Measurements from ENCODE around the gene RNU7-1. TPM values are rescaled to one million over a fixed set of nuclear protein-coding genes. Genes with fewer than 3 reads are reported as not detected.

Gene RNU7-1
- polyA plus RNA-seq, 2 of the 4 experiments (the other 2 are of a cell fraction), result not detected

DNA sequence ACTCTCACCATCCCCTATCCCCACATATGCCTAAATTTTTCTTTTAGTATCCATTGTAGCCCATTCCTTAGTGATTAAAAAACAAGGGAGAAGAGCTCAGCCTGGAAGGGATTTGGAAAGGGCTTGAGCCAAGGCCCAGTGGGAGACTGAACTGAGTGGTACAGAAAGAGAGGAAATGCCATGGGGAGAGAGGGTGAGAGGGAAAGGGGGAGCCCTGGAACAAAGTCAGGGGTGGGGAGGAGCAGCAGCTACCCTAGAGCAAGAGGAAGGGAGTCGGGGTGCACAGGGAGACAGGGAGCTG, 18.4 kb upstream of the RNU7-1 start:
- TF ChIP-seq, protein P1, sequence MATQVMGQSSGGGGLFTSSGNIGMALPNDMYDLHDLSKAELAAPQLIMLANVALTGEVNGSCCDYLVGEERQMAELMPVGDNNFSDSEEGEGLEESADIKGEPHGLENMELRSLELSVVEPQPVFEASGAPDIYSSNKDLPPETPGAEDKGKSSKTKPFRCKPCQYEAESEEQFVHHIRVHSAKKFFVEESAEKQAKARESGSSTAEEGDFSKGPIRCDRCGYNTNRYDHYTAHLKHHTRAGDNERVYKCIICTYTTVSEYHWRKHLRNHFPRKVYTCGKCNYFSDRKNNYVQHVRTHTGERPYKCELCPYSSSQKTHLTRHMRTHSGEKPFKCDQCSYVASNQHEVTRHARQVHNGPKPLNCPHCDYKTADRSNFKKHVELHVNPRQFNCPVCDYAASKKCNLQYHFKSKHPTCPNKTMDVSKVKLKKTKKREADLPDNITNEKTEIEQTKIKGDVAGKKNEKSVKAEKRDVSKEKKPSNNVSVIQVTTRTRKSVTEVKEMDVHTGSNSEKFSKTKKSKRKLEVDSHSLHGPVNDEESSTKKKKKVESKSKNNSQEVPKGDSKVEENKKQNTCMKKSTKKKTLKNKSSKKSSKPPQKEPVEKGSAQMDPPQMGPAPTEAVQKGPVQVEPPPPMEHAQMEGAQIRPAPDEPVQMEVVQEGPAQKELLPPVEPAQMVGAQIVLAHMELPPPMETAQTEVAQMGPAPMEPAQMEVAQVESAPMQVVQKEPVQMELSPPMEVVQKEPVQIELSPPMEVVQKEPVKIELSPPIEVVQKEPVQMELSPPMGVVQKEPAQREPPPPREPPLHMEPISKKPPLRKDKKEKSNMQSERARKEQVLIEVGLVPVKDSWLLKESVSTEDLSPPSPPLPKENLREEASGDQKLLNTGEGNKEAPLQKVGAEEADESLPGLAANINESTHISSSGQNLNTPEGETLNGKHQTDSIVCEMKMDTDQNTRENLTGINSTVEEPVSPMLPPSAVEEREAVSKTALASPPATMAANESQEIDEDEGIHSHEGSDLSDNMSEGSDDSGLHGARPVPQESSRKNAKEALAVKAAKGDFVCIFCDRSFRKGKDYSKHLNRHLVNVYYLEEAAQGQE (IDR thresholded peaks at IDR 0.05), result no peak
- TF ChIP-seq TP53 (CRISPR knock-in tag; IDR thresholded peaks at IDR 0.05) (0 out of 2 replicates have a peak, but pooled peaks have one; percentile 31), JUNB (IDR thresholded peaks at IDR 0.05) (no peak), TFCP2L1 (CRISPR knock-in tag; IDR thresholded peaks at IDR 0.05) (no peak)
- H3K4me1 ChIP-seq, result peaks cover 39% of the 10 kb centered on the region
- peak overlapping the region; percentile 82 for H3K4me2 ChIP-seq
- no peak; a peak in 2 of 6 replicates for ATAC-seq
- 7% methylated on average over 1 of the region's 1 CpG for WGBS (ENCODE audit: missing lambda C conversion rate)
- CTCF ChIA-PET, result interaction anchor here (0.9 to 18.2 kb wide), 16 partner anchors 11 to 184 kb away, joined by 3 to 370 read pairs (median 10); partner anchors contain the start of genes C12orf57, C1RL, ENO2 and LRRC23
- H3K9me3 ChIP-seq, result no peaks in the 10 kb centered on the region
- no peak for FAIRE-seq
- POLR2A ChIA-PET, result interaction anchor here (0.5 to 4.1 kb wide), 12 partner anchors 11 to 58 kb away, joined by 3 to 44 read pairs (median 10); partner anchors contain the start of genes C12orf57, RNU7-1, SPSB2 and TPI1
- no peak for DNase-seq (ENCODE audit: low read depth in 1 of 2, low spot score in 1 of 2)
- H3K27ac ChIP-seq, result peak overlapping the region; percentile 99 to 100
- H3K4me3 ChIP-seq, result no peak overlapping the region

DNA sequence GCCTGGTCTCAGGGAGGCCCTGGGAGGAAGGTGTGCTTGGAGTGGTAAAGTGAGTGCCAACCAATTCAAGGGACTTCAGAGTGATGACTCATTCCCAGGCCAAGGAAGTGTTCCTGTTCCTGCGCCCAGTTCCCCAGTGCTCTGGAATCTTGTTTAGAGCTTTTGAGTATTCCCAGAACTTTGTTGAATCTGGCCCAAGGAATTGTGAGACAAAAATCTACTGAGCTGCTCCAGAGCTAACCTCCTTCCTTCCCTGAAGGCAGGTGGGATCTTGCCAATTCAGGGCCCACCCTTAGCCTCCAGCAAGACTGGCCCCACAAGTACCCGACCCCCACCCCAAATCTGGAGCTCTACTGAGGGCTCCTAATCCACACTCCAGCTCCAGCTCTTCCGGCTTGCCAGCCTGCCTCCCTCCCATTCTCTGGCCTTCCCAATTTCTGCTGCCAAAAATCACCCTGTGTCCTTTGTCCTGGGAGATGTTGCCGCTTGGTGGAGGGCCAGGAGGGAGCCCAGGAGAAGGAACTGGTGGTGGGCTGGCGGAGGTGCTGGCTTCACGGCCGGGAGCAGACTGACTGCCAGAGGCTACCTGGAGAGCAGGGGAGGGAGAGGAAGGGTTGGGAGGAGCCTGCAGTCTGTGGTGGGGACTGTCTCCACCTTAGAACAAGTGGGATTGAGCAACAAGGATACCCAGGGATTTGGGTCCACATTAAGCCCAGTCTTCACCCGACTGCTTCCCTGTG, 17.9 kb upstream of the RNU7-1 start:
- peak overlapping the region; percentile 99 to 100 for H3K27ac ChIP-seq
- peaks cover 42% of the 10 kb centered on the region for H3K4me1 ChIP-seq
- 1% methylated on average over 8 of the region's 8 CpGs for WGBS (ENCODE audit: missing lambda C conversion rate)
- H3K4me3 ChIP-seq, result peak overlapping the region; percentile 31
- POLR2A ChIA-PET, result interaction anchor here (0.5 to 4.1 kb wide), 12 partner anchors 11 to 58 kb away, joined by 3 to 44 read pairs (median 10); partner anchors contain the start of genes C12orf57, RNU7-1, SPSB2 and TPI1
- DNase-seq (ENCODE audit: low read depth in 1 of 2, low spot score in 1 of 2) (peak; percentile 90 to 91), ATAC-seq (peak; percentile 67 to 78), FAIRE-seq (peak; percentile 84)
- H3K4me2 ChIP-seq, result peak overlapping the region; percentile 82
- H3K9me3 ChIP-seq, result no peaks in the 10 kb centered on the region
- TF ChIP-seq, protein P2, sequence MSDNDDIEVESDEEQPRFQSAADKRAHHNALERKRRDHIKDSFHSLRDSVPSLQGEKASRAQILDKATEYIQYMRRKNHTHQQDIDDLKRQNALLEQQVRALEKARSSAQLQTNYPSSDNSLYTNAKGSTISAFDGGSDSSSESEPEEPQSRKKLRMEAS (IDR thresholded peaks at IDR 0.05), result 0 out of 2 replicates have a peak, but pooled peaks have one; percentile 29
- peak; percentile 31 for TF ChIP-seq JUNB (IDR thresholded peaks at IDR 0.05)
- TF ChIP-seq NPAS2 (CRISPR knock-in tag; IDR thresholded peaks at IDR 0.05; ENCODE audit: borderline replicate concordance), result no peak
- TF ChIP-seq CEBPB (IDR thresholded peaks at IDR 0.05), result peak; percentile 50 to 78
- peak; percentile 62 for TF ChIP-seq FOSL2 (IDR thresholded peaks at IDR 0.05)
- TF ChIP-seq FOSL2 (CRISPR knock-in tag; IDR thresholded peaks at IDR 0.05), result peak; percentile 96
- no peak for TF ChIP-seq CHD2 (IDR thresholded peaks at IDR 0.05; ENCODE audit: low read length, partially characterized antibody)
- peak; percentile 27 for TF ChIP-seq POLR2A (IDR thresholded peaks at IDR 0.05; ENCODE audit: low read length)
- TF ChIP-seq, protein P3, sequence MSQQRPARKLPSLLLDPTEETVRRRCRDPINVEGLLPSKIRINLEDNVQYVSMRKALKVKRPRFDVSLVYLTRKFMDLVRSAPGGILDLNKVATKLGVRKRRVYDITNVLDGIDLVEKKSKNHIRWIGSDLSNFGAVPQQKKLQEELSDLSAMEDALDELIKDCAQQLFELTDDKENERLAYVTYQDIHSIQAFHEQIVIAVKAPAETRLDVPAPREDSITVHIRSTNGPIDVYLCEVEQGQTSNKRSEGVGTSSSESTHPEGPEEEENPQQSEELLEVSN (IDR thresholded peaks at IDR 0.05; ENCODE audit: borderline replicate concordance, low read depth), result 0 out of 2 replicates have a peak, but pooled peaks have one; percentile 17
- TF ChIP-seq JUN (IDR thresholded peaks at IDR 0.05), result peak; percentile 40 to 78; a peak in 4 of 5 replicates
- CTCF ChIA-PET, result interaction anchor here (0.9 to 18.2 kb wide), 14 partner anchors 12 to 183 kb away, joined by 3 to 370 read pairs (median 17); partner anchors contain the start of genes C12orf57, C1RL, ENO2 and LRRC23

DNA sequence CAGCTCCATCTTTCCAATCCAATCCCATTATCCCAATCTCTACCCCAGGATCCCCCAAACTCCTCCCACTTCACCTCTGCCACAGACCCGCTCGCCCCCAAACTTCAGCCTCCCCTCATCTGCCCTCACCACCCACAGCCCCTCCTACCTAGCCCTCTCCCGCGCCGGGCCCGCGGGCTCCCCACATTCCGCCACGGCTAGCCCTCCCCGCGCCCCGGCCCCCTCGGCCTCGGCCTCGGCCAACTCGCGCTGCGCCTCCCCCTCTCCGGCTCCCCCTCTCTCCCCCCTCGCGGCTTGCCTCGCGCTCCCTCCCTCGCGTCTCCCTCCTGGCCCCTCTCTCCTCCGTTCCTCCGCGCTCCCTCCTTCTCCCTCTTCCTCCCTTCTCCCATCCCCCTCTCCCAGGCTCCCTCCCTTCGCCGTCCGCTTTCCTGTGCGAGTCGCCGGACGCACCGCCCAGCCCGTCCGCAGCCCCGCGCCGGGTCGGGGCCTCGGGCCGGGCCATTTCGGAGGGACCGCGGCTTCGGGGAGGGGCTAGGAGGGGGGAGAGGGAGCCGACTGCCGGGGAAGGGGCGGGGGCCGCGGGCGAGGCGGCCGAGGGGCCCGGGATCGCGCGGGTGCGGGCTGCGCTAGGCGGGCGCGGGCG, 16.1 kb upstream of the RNU7-1 start, which contains the start of gene ATN1:
ATN1 (plus strand) TSS at position 581 of the 643 bp plus-strand sequence. CDS start 6,043 bp downstream, outside the sequence.
- TF ChIP-seq JUNB (IDR thresholded peaks at IDR 0.05), result no peak
- TF ChIP-seq HEYL (CRISPR knock-in tag; IDR thresholded peaks at IDR 0.05), result no peak
- TF ChIP-seq POLR2A (IDR thresholded peaks at IDR 0.05; ENCODE audit: low read length), result peak; percentile 67
- TF ChIP-seq, protein P2 (IDR thresholded peaks at IDR 0.05), result peak; percentile 54
- no peak for TF ChIP-seq MAFK (IDR thresholded peaks at IDR 0.05; ENCODE audit: partially characterized antibody)
- peak in 1 of 2 experiments; percentile 39; a peak in 1 of 5 replicates for TF ChIP-seq JUN (IDR thresholded peaks at IDR 0.05)
- peak; percentile 48; the same call in 1 of the 2 replicates for TF ChIP-seq PHF8 (IDR thresholded peaks at IDR 0.05; ENCODE audit: borderline replicate concordance, low read depth)
- TF ChIP-seq, protein P3 (IDR thresholded peaks at IDR 0.05; ENCODE audit: borderline replicate concordance, low read depth), result peak; percentile 33; the same call in 1 of the 2 replicates
- no peaks in the 10 kb centered on the region for H3K9me3 ChIP-seq
- POLR2A ChIA-PET, result interaction anchor here (0.8 to 4.1 kb wide), 7 partner anchors 9 to 60 kb away, joined by 3 to 44 read pairs (median 14); partner anchors contain the start of genes C12orf57, RNU7-1, SPSB2 and TPI1
- ATAC-seq (peak; percentile 11 to 23; a peak in 5 of 6 replicates), DNase-seq (ENCODE audit: low read depth in 1 of 2, low spot score in 1 of 2) (peak; percentile 56 to 59), FAIRE-seq (no peak)
- H3K4me3 ChIP-seq, result peak within 1 kb of the TSS; percentile 93
- 7% methylated on average over 22 of the region's 66 CpGs for WGBS (ENCODE audit: missing lambda C conversion rate)
- peak within 1 kb of the TSS; percentile 99 to 100 for H3K27ac ChIP-seq
- CTCF ChIA-PET, result interaction anchor here (0.6 to 18.2 kb wide), 7 partner anchors 13 to 103 kb away, joined by 3 to 370 read pairs (median 38); partner anchors contain the start of genes C12orf57, ENO2, PTPN6 and RNU7-1
- H3K4me1 ChIP-seq, result peaks cover 50% of the 10 kb centered on the region
- peak within 1 kb of the TSS; percentile 82 for H3K4me2 ChIP-seq

Data from A549 (cell line).